IMR-90 (cell line): ENCODE data around the gene MALRD1. TPM values are rescaled to one million over a fixed set of nuclear protein-coding genes. Genes with fewer than 3 reads are reported as not detected.

Experiments
- ATAC-seq: fragments of 200-7000 bp; cut with Tn5 transposase; 2 replicates; pipeline ENCODE4 v1.9.1; 2020; ENCODE audit warnings: low read depth, mild to moderate bottlenecking, moderate library complexity
- BruUV-seq: library from RNA; stranded (reverse); fragments of 400-500 nt; replicated peaks from 2 replicates; lab custom pipeline; 2021; lab: Mats Ljungman, UMichigan
- CTCF ChIA-PET: fragments of 300-600 bp; formaldehyde crosslinking; extraction: SDS; loops from one replicate; lab custom pipeline; 2021; ENCODE audit warnings: antibody characterized with exemption; lab: Yijun Ruan, JAX
- POLR2A ChIA-PET: fragments of 300-600 bp; sonication (Branson Sonifier 250); formaldehyde crosslinking; loops from one replicate; lab custom pipeline; 2022; ENCODE audit warnings: antibody characterized with exemption; ENCODE audit not compliant: unreplicated experiment; lab: Charles Lee
- DNase-seq: peaks from one replicate; pipeline ENCODE4 v3.0.0; 2013
- H2AFZ ChIP-seq: replicated peaks from 2 replicates; pipeline ENCODE3; 2013; ENCODE audit warnings: low read length, mild to moderate bottlenecking; ENCODE audit not compliant: poor library complexity
- H2AK5ac ChIP-seq: 2 replicates; pipeline ENCODE4 v1.6.1; 2013; ENCODE audit warnings: low read depth, low read length, inconsistent platforms
- H2AK9ac ChIP-seq: replicated peaks from 2 replicates; pipeline ENCODE3; 2013; ENCODE audit warnings: mild to moderate bottlenecking, low read depth, low read length, moderate library complexity; ENCODE audit not compliant: poor library complexity
- H2BK120ac ChIP-seq: 2 replicates; pipeline ENCODE4 v1.6.1; 2013; ENCODE audit warnings: low read depth, low read length, inconsistent platforms
- H2BK15ac ChIP-seq: 3 replicates; pipeline ENCODE4 v1.6.1; 2013; ENCODE audit warnings: low read depth, low read length, inconsistent platforms
- H2BK20ac ChIP-seq: 2 replicates; pipeline ENCODE4 v1.6.1; 2013; ENCODE audit warnings: low read depth, mild to moderate bottlenecking, inconsistent platforms, low read length, moderate library complexity
- H2BK5ac ChIP-seq: 2 replicates; pipeline ENCODE4 v1.6.1; 2013; ENCODE audit warnings: mild to moderate bottlenecking, low read depth, low read length, inconsistent platforms; ENCODE audit not compliant: poor library complexity, severe bottlenecking
- H3K14ac ChIP-seq: replicated peaks from 2 replicates; pipeline ENCODE4 v1.6.1; 2013; ENCODE audit warnings: low read depth, low read length, inconsistent platforms
- H3K18ac ChIP-seq: 2 replicates; pipeline ENCODE4 v1.6.1; 2013; ENCODE audit warnings: low read depth, low read length, control low read depth
- H3K23ac ChIP-seq: 2 replicates; pipeline ENCODE4 v1.6.1; 2013; ENCODE audit warnings: low read depth, low read length, inconsistent platforms
- H3K27ac ChIP-seq: 2 replicates; pipeline ENCODE4 v1.5.1; 2013; ENCODE audit warnings: mild to moderate bottlenecking, control low read depth, low read length; ENCODE audit not compliant: insufficient read depth
- H3K27me3 ChIP-seq: 2 replicates; pipeline ENCODE4 v1.6.1; 2013; ENCODE audit warnings: low read length; ENCODE audit not compliant: control insufficient read depth, insufficient read depth
- H3K36me3 ChIP-seq: 2 replicates; pipeline ENCODE4 v1.6.1; 2013; ENCODE audit warnings: low read length, mixed read lengths; ENCODE audit not compliant: control insufficient read depth, insufficient read depth
- H3K4ac ChIP-seq: 2 replicates; pipeline ENCODE4 v1.6.1; 2013; ENCODE audit warnings: low read depth, low read length, inconsistent platforms
- H3K4me1 ChIP-seq: 2 replicates; pipeline ENCODE4 v1.6.1; 2013; ENCODE audit warnings: low read length, mixed read lengths; ENCODE audit not compliant: control insufficient read depth, insufficient read depth
- H3K4me2 ChIP-seq: 2 replicates; pipeline ENCODE4 v1.6.1; 2013; ENCODE audit warnings: low read depth, mild to moderate bottlenecking, control low read depth, low read length, moderate library complexity
- H3K4me3 ChIP-seq: 2 replicates; pipeline ENCODE4 v1.5.1; 2013; ENCODE audit warnings: low read depth, mild to moderate bottlenecking, control low read depth, low read length, moderate library complexity; ENCODE audit not compliant: insufficient read depth
- H3K56ac ChIP-seq: 2 replicates; pipeline ENCODE4 v1.6.1; 2013; ENCODE audit warnings: low read length, inconsistent platforms; ENCODE audit not compliant: insufficient read depth; ENCODE audit errors: extremely low read depth
- H3K79me1 ChIP-seq, 2 experiments: 2 replicates each; pipeline ENCODE4 v1.6.1; 2013; ENCODE audit warnings: low read length in 2 of 2, inconsistent platforms in 1 of 2, low read depth in 1 of 2
- H3K9ac ChIP-seq: 2 replicates; pipeline ENCODE4 v1.6.1; 2013; ENCODE audit warnings: low read depth, low read length, control low read depth
- H3K9me1 ChIP-seq: 2 replicates; pipeline ENCODE4 v1.6.1; 2013; ENCODE audit warnings: low read length, inconsistent platforms; ENCODE audit not compliant: insufficient read depth
- H3K9me3 ChIP-seq: 2 replicates; pipeline ENCODE4 v1.6.1; 2013; ENCODE audit warnings: low read length; ENCODE audit not compliant: control insufficient read depth, insufficient read depth
- H4K20me1 ChIP-seq: 2 replicates; pipeline ENCODE4 v1.6.1; 2013; ENCODE audit warnings: low read length, inconsistent platforms; ENCODE audit not compliant: insufficient read depth
- H4K5ac ChIP-seq: 2 replicates; pipeline ENCODE4 v1.6.1; 2013; ENCODE audit warnings: mild to moderate bottlenecking, low read depth, low read length, control low read depth
- H4K8ac ChIP-seq, 2 experiments: 2 replicates each; pipeline ENCODE4 v1.6.1; 2013; ENCODE audit warnings: low read depth in 2 of 2, low read length in 2 of 2, control low read depth in 1 of 2, inconsistent platforms in 1 of 2
- H4K91ac ChIP-seq: 2 replicates; pipeline ENCODE4 v1.6.1; 2013; ENCODE audit warnings: low read depth, low read length, inconsistent platforms; ENCODE audit not compliant: insufficient read depth
- BHLHE40 ChIP-seq: fragments of 150-350 bp; IDR thresholded peaks from 2 replicates; pipeline ENCODE4 v1.6.1; 2016; ENCODE audit warnings: mild to moderate bottlenecking, low read depth, low read length
- CEBPB ChIP-seq: IDR thresholded peaks from 2 replicates; pipeline ENCODE4 v1.6.1; 2012; ENCODE audit warnings: low read depth, low read length, improper control_type of control experiment
- CHD1 ChIP-seq: IDR thresholded peaks from 2 replicates; pipeline ENCODE4 v1.6.1; 2012; ENCODE audit warnings: low read depth, low read length, improper control_type of control experiment
- CTCF ChIP-seq: conservative IDR thresholded peaks from 2 replicates; pipeline ENCODE4 v1.5.1; 2012; ENCODE audit warnings: mild to moderate bottlenecking, low read depth, low read length, improper control_type of control experiment
- ELK1 ChIP-seq: fragments of 150-350 bp; IDR thresholded peaks from 2 replicates; pipeline ENCODE4 v1.6.1; 2016; ENCODE audit warnings: low read depth, mild to moderate bottlenecking, low read length, moderate library complexity, borderline replicate concordance
- MAFK ChIP-seq: IDR thresholded peaks from 2 replicates; pipeline ENCODE4 v1.6.1; 2012; ENCODE audit warnings: low read depth, low read length, improper control_type of control experiment
- MAZ ChIP-seq: IDR thresholded peaks from 2 replicates; pipeline ENCODE4 v1.6.1; 2012; ENCODE audit warnings: low read depth, mild to moderate bottlenecking, low read length, improper control_type of control experiment, moderate library complexity, borderline replicate concordance
- MXI1 ChIP-seq: IDR thresholded peaks from 2 replicates; pipeline ENCODE4 v1.6.1; 2012; ENCODE audit warnings: low read depth, mild to moderate bottlenecking, low read length, moderate library complexity, borderline replicate concordance
- NFE2L2 ChIP-seq: fragments of 150-350 bp; IDR thresholded peaks from 2 replicates; pipeline ENCODE4 v1.6.1; 2016; ENCODE audit warnings: low read depth, mild to moderate bottlenecking, low read length
- POLR2A ChIP-seq: IDR thresholded peaks from 2 replicates; pipeline ENCODE4 v1.6.1; 2012; ENCODE audit warnings: mild to moderate bottlenecking, low read depth, low read length
- RAD21 ChIP-seq: IDR thresholded peaks from 2 replicates; pipeline ENCODE4 v1.6.1; 2012; ENCODE audit warnings: low read length, improper control_type of control experiment
- RFX5 ChIP-seq: IDR thresholded peaks from 2 replicates; pipeline ENCODE4 v1.8.0; 2012; ENCODE audit warnings: low read depth, mild to moderate bottlenecking, low read length, moderate library complexity
- WGBS, 2 experiments: methylation state at CpG; one replicate each; pipeline versions ENCODE4 v1.1.5 to v1.1.7; 2013; ENCODE audit warnings: missing lambda C conversion rate in 2 of 2; ENCODE audit not compliant: insufficient read length in 1 of 2; ENCODE audit errors: extremely low coverage in 2 of 2; 5-methylcytosine and 5-hydroxymethylcytosine counted together
- dilution Hi-C: fragments of 300-500 bp; cut with HindIII; formaldehyde crosslinking; loops from one replicate; pipeline ENCODE4 v1.14.3; 2018; ENCODE audit warnings: low sequenced_read_pairs; ENCODE audit not compliant: unreplicated experiment
- in situ Hi-C: fragments of 300-500 bp; cut with MboI; formaldehyde crosslinking; loops from 3 replicates; pipeline ENCODE4 v1.14.3; 2019; ENCODE audit warnings: low sequenced_read_pairs, inconsistent platforms, mixed read lengths
- intact Hi-C: fragments of 100-400 bp; cut with micrococcal nuclease; formaldehyde crosslinking; loops from 2 replicates; pipeline ENCODE4 v1.10.0; 2022
- polyA plus RNA-seq, 3 experiments: library from polyadenylated mRNA; depleted of rRNA; stranded (reverse); fragments of >200 nt; gene quantifications; 2 replicates each; pipeline ENCODE4 v1.2.3, GENCODE V29; 2012; ENCODE audit warnings: low replicate concordance in 1 of 3
- total RNA-seq: library from RNA; depleted of rRNA; stranded (reverse); fragments of >200 nt; gene quantifications from 2 replicates; pipeline ENCODE4 v1.2.3, GENCODE V29; 2012
- TF ChIP-seq, protein P1 (sequence below): fragments of 150-350 bp; IDR thresholded peaks from 2 replicates; pipeline ENCODE4 v1.6.1; 2017; ENCODE audit warnings: mild to moderate bottlenecking, antibody characterized with exemption, low read length, low read depth

MALRD1 gene
- total and polyA plus RNA-seq, 2 of the 4 experiments (the other 2 are of a cell fraction), result 0.34 to 1.1 TPM

GRCh38 chr10:19256331-19256730 is 207.7 kb downstream of the MALRD1 start:
- no peaks in the 10 kb centered on the region for H3K79me1 ChIP-seq
- dilution Hi-C loops, result no loop called here
- H4K5ac ChIP-seq, result no peak overlapping the region
- no peak overlapping the region for H3K18ac ChIP-seq
- POLR2A ChIA-PET, result no interaction called here
- no TSS peak for BruUV-seq
- no peak overlapping the region for H3K4me3 ChIP-seq
- no peaks in the 10 kb centered on the region for H4K20me1 ChIP-seq
- in situ Hi-C loops, result no loop called here
- peaks cover 7% of the 10 kb centered on the region for H3K4me1 ChIP-seq
- no CpG with 5 or more reads among the region's 1 CpG for WGBS, 2 experiments
- no peak for ATAC-seq
- no peak overlapping the region for H2AK9ac ChIP-seq
- no peak overlapping the region for H2AFZ ChIP-seq
- H2AK5ac ChIP-seq, result no peak overlapping the region
- no peak overlapping the region for H3K9ac ChIP-seq
- no peak overlapping the region for H3K4ac ChIP-seq
- no peak overlapping the region for H2BK15ac ChIP-seq
- no peak overlapping the region for H2BK20ac ChIP-seq
- no peak overlapping the region for H4K91ac ChIP-seq
- no peak overlapping the region for H3K23ac ChIP-seq
- no peak for TF ChIP-seq MXI1
- no peak for TF ChIP-seq CHD1
- TF ChIP-seq CTCF, result no peak
- TF ChIP-seq CEBPB, result no peak
- no peak for TF ChIP-seq MAZ
- TF ChIP-seq, protein P1, sequence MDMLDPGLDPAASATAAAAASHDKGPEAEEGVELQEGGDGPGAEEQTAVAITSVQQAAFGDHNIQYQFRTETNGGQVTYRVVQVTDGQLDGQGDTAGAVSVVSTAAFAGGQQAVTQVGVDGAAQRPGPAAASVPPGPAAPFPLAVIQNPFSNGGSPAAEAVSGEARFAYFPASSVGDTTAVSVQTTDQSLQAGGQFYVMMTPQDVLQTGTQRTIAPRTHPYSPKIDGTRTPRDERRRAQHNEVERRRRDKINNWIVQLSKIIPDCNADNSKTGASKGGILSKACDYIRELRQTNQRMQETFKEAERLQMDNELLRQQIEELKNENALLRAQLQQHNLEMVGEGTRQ, result no peak
- no peak for TF ChIP-seq RFX5
- TF ChIP-seq POLR2A, result no peak
- no peak for TF ChIP-seq BHLHE40
- no peak for TF ChIP-seq RAD21
- no peak for TF ChIP-seq NFE2L2
- no peak for TF ChIP-seq MAFK
- TF ChIP-seq ELK1, result no peak
- no peaks in the 10 kb centered on the region for H3K27me3 ChIP-seq
- H3K36me3 ChIP-seq, result no peaks in the 10 kb centered on the region
- H3K4me2 ChIP-seq, result no peak overlapping the region
- no peak for DNase-seq
- H4K8ac ChIP-seq, result no peak overlapping the region
- intact Hi-C loops, result loop anchor here (5.0 kb wide), 1 partner anchor 341 kb away; no protein-coding TSS in a partner anchor
- H2BK5ac ChIP-seq, result no peak overlapping the region
- CTCF ChIA-PET, result no interaction called here
- no peak overlapping the region for H3K56ac ChIP-seq
- H3K14ac ChIP-seq, result no peak overlapping the region
- no peak overlapping the region for H2BK120ac ChIP-seq
- H3K9me3 ChIP-seq, result no peaks in the 10 kb centered on the region; the same call in 1 of the 2 replicates
- peaks cover under 1% of the 10 kb centered on the region; the same call in 1 of the 2 replicates for H3K9me1 ChIP-seq
- H3K27ac ChIP-seq, result no peak overlapping the region
